HuH-7 (cell line): Measurements from ENCODE around the gene GPR132.
"Not testable (repeated sequence)": the region's sequence is repeated elsewhere in the genome, so short reads cannot be mapped to it uniquely, and the experiment has no call there.

Source experiments
- DNase-seq: peaks from one replicate; pipeline ENCODE4 v3.0.0; 2011; ENCODE audit warnings: low spot score

Gene GPR132

DNA sequence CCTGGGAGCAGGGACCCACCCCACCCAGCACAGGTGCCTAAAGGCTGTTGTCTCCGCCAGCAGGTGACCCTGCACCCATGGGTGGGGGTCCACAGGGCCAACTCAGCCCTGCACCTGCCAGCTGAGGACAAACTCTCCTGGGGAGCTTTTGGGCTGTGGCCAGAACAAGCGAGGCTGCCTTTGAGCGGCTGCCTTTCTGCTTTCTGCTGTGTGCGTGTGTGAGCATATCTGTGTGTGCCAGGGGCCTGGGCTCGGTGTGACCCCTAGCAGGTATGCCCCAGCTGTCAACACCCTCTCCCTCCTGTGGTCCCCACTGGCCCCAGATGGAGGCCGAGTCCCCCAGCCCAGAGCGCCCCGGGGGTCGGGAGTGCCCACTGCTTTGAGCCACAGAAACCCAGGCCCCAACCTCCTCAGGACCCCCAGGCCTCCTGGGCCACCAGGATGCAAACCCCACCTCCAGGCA lies 25.9 kb upstream of the GPR132 start:
- no peak for DNase-seq

DNA sequence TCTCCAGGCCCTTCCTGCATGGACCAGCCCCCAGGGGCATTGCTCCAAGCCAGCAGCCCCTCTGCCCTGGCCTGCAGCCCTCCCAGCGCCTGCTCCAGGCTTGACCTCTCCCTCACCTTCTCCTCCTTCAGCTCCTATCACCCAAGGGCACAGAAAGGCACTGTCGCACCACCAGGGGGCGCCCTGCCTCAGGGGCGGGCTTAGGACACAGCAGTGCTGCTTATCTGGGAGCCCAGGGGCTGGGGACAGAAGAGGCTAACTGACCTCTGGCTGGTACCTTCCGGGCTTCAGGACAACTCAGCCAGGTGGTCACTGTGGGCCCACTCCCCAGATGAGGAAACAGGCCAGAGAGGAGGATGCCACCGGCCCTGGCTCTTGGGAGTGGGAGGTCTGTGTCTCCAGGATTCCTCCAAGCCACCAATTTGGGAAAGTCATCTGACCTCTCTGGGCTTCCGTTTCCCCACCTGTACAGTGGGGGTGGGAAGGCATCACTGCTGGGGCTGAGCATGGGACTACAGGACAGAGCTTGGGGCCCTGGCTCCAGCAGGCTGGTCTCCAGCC lies 25.3 kb upstream of the GPR132 start:
- DNase-seq = peak; percentile 89

DNA sequence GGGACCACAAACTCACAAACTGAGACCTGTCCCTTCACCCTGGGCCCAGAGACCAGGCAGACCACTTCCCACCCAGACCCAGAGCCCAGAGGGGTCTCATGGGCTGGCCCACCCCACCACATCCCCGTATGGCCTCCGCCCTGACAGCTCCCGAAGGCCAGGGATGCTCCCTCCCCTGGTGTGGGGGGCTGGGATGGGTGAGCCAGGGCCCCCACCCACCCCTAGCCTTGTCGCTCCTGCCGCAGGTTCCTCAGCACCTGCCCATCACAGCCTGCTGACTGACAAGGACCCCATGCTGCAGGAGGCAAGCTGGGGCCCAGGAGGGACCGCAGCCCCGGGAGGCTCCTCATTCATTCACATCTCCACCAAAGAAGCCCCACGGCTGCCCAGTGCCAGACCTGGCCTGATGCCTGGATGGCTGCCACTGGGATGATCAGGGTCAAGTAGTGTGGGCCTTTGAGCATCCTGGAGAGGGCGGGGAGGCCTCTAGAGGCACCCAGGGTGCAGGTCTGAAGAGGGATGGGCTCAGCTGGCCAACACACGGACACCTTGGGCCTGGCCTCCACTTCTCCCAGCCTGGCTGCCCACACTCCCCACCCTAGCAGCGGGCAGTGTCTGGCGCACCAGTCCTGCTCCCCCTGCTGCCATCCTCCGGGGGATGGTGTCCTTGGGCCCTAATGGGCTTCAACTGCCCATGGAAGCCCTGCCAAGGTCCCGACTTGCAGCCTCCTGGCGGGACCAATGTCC lies 24.7 kb upstream of the GPR132 start:
- no peak for DNase-seq

DNA sequence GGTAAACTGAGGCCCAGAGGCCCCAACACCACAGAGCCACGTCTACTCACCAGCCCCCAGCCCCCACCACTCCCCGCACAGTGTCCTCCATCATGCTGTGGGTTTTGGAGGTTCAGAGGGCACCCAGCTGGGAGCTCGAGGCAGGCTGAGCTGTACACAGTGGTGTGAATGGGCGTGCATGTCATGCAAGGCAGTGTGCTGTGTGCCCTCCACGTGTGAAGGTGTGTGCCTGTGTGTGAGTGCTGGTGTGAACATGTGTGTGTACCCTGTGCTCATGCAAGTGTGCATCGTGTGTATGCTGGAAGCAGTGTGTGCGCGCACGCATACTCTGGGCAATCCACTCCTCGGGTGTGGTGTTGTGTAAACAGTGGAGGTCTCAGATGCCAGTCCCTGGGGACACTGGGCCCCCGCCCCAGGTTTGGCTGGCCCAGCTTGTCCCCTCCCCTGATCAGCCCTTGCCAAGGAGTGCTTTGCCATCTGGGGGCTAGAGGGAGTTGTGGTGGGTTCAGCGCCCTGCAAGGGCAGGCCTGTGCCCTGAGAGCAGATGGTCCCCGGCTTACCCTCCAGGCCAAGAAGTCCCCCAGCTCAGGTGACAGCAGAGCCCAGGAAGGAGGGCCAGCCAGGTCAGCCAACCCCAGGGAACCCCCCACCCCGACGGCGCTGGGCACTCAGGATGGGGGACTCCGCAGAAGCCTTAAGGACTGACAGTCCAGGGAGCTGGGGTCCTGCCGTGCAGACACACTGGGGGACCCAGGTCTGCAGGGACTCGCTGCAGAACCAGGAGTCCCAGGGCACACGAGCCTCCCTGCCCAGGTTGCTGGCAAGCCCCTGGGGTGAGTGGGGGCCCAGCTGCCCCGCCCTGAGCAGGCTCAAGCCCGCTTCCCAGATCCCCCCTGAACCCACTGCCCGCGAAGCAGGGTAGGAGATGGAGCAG lies 23.8 kb upstream of the GPR132 start:
- DNase-seq = no peak

DNA sequence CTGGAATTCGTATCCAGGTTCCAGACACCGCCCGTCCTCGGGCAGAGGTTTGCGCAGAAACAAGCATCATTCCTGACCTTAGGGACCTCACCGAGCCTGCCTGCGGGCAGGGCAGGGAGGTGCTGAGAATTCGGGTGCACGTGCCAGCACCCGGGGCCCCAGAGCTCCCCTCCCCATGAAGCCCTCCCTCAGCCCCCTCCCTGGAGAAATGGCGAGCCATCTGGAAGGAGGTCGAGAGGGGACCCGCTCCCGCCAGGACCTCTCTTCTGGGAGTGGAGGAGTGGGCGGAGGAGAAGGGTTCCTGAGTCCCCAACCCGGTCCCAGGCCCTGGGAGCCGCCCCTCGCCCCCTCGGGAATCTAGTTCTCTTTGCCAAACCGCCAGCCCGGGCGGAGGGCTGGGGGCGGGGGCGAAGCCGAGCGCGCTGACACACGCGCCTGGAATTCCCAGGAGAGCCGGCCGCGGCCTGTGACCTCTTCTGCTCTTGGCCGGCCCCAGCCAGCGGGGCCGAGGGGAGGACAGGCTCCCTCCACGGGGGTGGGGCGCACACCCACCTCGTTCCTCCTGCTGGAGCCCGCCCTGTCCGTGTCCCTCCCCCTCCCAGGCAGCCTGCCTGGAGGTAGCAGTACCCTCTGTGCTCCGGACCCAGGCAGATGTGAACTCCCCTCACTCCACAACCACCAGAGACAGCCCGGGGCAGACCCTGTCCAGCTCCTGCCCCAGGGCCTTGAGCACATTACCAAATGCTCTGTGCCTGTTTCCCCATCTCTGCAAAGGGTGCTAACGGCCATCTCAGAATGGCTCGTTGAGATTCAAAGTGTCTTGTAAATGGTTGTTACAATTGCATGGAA lies 23.0 kb upstream of the GPR132 start:
- DNase-seq = peak; percentile 59

DNA sequence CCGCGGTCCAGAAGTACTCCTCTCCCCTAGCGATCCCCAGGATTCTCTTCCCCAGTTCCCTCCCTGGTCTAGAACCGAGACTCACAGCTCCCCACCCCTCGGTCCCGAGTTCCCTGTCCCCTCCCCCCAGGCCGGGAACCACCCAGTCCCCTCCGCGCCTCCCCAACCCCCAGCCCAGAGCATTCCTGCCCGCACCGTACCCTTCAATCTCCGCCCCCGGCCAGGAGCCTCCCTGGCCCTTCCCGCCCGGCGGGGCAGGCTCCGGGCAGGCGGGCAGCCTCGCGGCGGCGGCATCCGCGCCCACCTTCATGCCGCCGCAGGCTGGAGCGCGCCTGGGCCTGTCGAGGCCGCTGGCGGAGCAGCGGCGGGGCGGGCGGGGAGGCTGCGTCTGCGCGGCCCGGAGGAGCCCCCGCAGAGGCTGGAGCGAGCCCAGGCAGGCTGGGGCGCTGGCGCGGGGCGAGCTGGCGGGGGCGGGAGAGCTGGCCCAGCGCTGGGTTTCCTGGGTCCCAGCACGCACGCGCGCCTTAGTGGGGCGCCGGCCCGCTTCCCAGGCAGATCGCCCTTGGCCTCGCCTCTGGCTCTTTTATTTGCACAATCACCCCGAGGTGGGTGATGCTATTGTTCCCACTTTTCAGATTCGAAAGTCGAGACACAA lies 22.2 kb upstream of the GPR132 start:
- peak; percentile 70 for DNase-seq

DNA sequence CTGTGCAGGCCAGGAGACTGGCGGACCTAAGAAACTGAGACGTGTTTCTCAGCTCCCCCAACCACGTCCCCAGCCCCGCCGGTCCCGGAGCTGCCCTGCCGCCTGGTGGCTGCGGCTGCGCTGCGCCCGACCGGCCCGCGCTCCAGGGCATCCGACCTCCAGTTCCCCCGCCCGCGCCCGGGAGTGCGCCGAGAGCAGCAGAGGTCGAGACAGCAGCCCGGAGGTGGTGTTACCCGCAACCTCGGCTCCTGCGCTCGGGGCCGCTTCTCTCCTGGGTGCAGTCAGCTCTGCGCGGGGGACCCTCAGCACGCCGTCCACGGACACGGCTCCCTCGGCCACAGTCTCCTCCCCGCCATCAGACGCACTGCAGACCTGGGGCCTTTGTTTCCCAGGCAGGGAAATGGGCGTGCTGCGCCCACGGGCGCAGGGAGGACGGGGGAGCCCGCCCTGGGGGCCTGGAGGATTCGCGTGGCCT lies 21.6 kb upstream of the GPR132 start:
- peak; percentile 88 for DNase-seq

DNA sequence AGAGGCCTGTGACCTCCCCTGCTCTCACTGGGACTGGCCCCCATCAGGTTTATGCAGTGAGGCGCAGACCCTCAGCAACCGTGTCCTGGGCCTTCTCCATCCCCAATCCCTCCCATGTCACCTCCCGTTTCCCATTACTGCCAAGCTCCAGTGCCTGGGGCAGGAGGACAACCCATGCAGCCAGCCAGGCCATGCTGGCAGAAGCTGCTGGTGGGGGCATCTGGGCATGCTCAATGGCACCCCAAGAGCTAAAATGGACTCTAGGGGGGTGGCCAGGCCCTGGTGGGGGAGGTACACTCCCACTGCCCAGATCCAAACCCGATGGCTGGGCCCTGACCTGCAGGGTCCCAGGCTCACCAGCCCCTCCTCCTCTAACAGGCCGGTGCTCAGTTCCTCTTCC lies 20.5 kb upstream of the GPR132 start:
- no peak for DNase-seq

DNA sequence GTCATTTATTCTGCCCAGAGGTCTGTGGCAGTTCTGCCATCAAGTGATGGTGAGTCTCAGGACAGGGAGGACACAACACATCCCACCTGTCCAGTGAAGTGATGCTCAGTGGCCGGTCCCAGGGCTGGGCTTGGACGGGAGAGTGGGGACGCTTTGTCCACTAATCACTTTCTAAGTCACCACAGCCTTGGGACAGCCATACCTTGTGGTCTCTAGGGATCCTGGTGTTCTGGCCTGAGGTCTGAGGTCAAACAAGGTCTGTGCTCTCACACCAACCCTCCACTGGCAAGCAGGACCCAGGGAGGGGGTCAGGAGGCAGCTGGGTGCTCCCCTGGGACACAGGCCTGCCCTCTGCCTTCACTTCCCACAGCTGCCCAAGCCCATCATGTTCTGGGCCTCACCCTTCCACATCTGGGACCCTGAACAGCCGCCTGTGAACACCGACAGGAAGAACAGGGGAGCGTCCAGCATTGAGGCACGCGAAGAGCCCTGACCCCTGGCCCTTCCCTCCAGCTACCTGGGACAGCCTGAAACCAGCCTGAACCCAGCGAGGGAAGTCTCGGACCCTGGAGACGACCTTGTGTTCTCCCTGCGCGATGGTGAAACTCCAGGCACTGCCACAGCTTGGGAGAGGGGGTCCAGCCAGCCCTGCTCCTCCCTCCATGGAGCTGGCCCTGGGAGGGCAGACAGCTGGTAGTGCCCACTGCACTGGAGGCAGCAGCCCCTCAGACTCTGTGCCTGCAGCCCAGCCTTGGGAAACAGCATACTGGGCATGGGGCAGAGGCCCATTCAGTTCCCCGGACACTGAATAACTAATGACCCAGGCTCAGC lies 19.7 kb upstream of the GPR132 start:
- no peak for DNase-seq

DNA sequence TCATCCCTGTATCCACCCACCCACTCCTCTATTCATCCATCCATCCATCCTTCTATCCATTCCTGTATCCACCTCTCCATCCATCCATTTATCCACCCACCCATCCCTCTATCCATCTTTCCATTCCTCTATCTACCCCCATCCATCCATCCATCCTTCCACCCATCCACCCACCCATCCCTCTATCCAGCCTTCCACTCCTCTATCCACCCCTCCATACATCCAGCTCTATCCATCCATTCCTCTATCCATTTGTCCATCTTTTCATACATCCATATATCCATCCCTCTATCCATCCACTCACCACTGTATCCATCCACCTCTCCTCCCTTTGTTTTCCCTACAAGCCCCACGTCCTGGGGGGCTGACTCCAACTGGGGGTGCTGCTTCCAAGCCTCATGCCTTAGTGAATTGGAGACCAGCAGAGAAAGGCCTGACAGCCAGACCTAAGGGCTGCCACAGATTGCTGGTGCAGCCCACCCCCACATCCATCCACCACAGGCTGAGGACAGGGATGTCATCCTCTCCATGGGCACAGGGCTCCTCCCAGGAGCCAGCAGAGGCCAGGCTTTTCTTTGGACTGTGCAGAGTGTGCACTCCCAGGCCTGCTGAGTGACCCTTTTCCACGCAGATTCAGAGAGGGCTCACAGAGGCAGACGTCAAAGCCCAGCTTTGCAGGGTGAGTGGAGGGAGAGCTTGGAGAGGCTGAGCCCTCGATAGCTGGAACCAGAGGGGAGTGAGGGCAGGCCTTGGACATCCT lies 18.9 kb upstream of the GPR132 start:
- no peak for DNase-seq

DNA sequence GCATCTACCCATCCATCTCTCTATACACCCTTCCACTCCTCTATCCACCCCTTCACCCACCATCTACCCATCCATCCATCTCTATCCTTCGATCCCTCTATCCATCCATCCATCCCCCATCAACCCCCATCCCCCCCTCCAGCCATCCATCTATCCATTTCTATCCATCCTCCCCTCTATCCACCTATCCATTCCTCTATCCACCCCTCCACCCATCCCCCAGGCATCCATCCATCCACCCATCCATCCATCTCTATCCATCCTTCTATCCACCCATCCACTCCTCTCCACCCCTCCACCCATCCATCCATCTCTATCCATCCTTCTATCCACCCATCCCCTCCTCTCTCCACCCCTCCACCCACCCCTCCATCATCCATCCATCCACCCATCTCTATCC lies 17.5 kb upstream of the GPR132 start:
- DNase-seq = no peak

DNA sequence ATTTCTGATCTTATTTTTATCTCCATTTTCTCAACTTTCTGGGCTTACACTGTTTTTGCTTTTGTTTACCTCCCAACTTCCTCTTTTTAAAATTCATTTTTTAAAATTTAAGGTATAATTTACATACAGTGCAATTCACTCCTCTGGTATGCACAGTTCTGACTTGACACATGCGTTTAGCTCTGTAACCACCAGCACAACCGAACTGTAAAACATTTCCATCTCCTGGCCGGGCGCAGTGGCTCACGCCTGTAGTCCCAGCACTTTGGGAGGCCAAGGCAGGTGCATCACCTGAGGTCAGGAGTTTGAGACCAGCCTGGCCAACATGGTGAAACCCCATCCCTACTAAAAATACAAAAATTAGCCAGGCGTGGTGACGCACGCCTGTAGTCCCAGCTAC lies 16.2 kb upstream of the GPR132 start:
- not testable (repeated sequence) for DNase-seq

DNA sequence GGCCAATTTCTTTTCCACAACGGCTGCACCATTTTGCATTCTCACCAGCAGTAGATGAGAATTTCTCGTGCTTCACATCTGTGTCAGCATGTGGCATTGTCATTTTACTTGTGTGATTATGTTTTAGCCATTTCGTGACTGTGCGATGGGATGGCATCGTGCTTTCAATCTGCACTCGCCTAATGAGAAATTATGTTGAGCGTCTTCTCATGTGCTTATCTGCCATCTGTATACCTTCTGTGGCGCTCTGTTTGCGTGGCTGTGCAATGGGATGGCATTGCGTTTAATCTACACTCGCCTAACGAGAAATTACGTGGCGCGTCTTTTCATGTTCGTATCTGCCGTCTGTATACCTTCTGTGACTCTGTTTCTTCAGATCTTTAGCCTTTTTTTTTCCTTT lies 14.9 kb upstream of the GPR132 start:
- no peak for DNase-seq

DNA sequence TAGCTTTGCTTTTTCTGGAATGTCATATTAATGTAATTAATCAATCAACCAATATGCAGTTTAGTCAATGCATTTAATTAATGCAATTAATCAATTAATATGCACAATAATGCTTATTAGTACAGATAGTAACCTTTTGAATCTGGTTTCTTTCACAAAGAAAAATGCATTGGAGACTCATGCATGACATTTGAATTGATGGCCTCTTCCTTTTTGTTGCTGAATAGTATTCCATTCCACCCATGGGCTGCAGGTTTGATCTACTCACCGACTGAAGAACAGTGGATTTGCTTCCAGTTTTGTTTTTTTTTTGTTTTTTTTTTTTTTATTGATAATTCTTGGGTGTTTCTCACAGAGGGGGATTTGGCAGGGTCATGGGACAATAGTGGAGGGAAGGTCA lies 13.1 kb upstream of the GPR132 start:
- no peak for DNase-seq

DNA sequence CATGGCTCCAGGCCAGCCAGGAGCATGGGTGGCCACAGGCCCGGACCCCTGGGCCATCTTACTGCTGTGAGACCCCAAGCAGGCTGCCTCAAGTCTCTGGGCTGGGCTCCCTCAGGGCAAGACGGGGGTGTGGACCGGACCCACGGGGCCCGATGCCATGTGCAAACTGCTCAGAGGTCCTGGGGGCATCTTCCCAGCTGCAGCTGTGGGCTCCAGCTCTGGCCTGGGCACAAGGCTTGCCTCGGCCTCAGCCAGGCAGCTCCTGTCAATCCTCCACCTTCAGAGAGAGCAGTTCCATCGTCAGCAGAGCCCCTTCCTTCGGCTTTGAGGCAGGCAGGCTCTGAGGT lies 12.4 kb upstream of the GPR132 start:
- no peak for DNase-seq

DNA sequence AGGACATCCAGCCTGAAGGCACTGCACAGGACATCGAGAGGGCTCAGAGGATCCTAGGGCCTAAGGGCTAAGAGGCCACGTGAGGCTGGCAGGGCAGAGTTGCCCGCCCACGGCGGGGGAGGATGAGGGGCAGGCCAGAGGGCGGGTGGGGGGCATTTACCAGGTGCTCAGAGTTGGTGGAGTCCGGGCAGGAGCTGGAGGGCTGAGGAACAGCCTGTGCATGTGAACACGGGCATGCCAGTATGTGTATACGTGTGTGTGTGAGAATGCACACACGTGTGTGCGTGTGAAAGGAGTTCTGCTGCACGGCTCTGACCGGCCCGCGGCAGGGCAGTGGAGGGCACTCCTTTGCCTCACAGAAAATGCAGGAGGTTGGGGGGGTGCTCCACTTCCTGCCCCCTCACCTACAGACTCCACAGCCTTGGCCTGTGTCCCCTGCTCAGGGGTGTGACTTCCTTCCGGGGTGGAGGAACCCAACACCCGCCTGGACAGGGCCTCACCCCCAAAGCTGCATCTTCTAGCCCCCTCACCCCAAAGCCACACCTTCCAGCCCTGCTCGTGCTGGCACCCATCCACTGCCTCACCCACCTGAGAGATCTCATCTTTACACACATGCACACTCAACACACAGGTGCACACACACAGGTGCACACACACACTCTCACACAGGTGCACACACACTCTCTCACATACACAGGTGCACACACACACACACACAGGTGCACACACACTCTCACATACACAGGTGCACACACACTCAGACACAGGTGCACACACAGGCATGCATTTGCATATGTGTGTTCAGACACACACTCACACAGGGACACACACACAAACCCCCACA lies 11.8 kb upstream of the GPR132 start:
- DNase-seq = no peak

DNA sequence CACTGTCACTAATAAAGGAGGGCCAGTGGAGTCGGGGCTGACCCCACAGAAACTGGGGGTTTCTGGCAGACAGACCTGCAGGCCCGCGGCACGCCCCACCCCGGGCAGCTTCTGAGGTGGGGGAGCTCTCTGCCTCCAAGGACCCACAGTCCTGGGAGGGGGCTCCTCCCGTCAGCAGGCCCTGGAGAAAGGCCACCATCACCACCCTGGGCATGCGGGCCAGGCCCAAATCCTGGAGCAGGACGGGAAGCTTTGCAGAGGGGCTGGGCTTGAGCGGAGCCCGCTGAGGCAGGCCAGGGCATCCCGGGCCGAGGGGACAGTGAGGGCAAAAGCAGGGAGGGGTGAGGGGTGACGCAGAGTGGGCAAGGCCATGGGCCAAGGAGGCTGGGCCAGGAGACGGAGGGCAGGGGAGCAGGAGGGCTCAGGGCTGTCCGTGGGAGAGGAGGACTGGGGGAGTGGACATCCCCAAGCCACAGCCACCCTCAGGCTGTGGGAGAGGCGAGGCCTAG lies 11.1 kb upstream of the GPR132 start:
- no peak for DNase-seq
